HT1080 (cell line): ENCODE results near the gene TRIM24. TPM values are rescaled to one million over a fixed set of nuclear protein-coding genes. Genes with fewer than 3 reads are reported as not detected.
"Not testable (repeated sequence)": the region's sequence is repeated elsewhere in the genome, so short reads cannot be mapped to it uniquely, and the experiment has no call there.

Source experiments
- DNase-seq: peaks from one replicate; pipeline ENCODE4 v3.0.0-alpha.2; 2015; ENCODE audit warnings: low read depth
- total RNA-seq: library from RNA; depleted of rRNA; stranded (reverse); fragments of >200 nt; shearing (Covaris generic); gene quantifications from 2 replicates; pipeline ENCODE4 v1.2.3, GENCODE V29; 2014

TRIM24 gene
- total RNA-seq, 1 experiment from 2014 or later = 18.9 TPM

DNA sequence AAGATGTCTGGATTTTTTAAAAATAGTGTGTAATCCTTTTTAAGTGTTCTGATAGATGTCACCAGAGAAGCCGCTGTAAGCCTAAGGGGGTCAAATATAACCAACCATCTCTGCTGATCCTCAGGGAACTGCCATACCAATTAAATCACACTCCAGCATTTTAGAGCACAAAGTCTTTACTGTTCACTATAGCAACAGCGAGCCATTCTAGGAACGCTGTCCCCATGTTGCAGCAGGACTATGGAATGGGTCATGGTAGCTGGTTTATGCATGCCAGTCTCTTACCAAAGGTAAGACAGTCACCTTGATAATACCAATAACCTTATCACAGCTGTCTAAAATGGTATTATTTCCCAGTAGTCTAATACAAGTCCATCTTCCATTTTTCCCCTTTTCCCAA lies 33.5 kb downstream of the TRIM24 start:
- DNase-seq = no peak

DNA sequence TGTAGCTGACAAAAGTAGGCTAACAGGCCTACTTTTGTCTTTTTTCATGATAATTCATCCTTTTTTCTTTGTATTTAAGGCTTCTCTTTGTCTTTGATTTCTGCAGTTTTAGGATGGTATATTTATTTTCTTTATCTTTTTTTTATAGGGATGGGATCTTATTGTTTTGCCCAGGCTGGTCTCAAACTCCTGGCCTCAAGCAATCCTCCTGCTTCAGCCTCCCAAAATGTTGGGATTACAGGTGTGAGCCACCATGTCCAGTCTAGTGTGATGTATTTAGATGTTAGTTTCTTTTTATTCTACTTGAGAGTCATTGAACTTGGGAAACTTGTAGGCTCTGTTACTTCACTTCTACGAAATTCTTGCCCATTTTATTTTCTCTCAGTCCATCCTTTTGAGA lies 35.4 kb downstream of the TRIM24 start:
- DNase-seq = no peak

DNA sequence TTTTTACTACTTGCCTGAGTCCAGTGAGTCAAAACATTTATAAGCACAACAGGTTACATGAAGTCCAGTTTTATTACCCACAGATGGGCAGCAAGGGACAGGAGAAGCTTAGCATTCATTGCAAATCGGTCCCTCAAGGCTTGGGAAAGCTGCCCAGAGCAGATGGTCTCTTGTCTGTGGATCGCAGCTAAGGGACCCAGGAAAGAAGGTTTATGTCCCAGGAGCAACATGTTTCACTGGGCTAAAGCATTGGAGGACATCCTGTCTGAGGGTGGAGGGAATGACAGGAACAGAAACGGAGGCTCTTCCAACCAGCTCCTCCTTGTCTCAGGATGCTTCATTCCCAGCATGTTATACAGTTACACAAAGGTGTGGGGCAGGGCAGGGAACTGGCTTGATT lies 39.3 kb downstream of the TRIM24 start:
- no peak for DNase-seq

DNA sequence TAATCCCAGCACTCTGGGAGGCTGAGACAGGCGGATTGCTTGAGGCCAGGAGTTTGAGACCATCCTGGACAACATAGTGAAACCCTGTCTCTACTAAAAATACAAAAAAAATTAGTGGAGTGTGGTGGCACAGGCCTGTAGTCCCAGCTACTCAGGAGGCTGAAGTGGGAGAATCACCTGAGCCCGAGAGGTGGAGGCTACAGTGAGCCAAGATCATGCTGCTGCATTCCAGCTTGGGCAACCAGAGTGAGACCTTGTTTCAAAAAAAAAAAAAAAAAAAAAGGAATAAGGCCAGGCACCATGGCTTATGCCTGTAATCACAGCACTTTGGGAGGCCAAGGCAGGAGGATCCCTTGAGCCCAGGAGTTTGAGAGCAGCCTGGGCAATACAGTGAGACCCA lies 40.2 kb downstream of the TRIM24 start:
- DNase-seq = not testable (repeated sequence)

DNA sequence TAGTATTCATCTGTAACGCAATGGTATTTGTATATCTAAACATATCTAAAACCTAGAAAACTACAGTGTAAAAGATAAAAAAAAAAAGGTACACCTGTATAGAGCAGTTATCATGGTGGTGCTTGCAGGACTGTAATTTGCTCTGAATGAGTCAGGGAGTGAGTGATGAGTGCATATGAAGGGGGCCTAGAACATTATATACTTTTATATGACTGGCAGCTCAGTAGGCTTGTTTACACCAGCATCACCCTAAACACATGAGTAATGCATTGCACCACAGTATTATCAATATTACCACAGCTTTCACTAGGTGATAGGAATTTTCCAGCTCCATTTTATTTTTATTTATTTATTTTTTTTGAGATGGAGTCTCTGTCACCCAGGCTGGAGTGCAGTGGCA lies 40.8 kb downstream of the TRIM24 start:
- DNase-seq = no peak

DNA sequence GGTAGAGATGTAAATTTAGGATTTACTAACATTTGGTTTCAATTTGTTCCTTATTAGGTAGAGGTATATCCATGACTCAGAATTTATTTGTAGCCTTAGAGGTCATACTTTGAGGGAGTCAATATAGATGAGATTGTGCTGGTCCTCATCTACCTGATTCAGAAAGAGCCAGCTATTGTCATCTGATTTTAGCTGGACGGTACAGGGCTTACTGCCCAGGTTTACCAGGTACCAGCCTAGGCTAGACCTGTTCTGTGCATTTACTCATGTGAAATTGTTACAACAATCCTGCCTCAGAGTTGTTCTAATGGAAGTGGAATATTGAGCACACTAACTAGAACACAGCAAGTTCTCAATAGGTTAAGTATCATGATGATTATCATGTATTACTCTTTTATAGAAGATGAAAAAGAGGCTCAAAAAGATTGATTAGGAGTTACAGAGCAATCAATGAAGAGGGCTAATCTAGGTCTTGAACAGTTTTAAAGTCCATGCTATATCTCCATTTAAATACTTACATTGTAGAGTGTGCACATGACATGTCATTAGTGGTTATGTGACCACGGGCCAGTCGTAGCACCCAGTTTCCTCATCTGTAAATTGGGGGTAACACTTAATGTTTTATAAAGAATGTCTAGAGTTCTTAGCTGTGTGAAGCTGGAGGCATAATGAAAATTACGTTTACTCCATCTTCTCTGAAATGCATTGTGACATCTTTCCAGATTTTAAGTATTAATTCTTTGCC lies 42.1 kb downstream of the TRIM24 start:
- no peak for DNase-seq

DNA sequence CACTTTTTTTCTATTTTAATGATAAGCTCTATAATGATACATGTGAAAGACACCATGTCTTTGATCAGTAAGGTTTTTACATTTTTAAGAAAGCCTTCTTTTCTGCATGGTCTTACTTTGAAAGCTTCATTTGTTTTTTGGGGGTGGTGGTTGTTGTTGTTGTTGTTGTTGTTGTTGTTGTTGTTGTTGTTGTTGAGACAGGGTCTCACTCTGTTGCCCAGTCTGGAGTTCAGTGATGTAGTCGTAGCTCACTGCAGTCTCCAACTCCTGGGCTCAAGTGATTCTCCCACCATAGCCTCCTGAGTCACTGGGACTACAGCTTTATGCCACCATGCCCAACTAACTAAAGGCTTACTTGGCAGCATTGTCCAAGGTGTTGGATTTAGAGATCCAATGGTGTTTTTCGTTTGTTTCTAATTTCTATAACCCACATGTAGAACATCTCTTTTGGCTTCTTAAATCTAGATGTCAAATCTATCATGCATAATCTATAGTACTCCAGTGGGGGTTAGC lies 45.4 kb downstream of the TRIM24 start:
- DNase-seq = no peak

DNA sequence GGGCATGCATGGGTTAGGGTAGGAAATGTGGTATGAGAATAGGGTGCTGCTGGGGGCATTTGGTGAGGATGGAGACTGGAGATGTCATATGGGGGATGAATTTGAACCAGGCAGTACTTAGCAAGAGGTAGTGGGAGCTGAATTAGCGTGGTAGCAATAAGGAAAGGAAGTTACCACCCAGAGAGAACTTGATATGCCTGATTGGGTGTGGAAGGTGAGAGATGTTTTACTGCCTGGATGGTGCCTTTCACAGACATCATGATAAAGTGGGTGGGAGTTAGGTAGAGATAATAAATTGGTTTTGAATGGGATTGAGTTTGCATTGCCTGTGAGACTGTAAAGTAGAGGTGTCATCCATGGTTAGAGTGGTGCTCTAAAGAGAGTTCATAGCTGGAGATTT lies 46.7 kb downstream of the TRIM24 start:
- no peak for DNase-seq

DNA sequence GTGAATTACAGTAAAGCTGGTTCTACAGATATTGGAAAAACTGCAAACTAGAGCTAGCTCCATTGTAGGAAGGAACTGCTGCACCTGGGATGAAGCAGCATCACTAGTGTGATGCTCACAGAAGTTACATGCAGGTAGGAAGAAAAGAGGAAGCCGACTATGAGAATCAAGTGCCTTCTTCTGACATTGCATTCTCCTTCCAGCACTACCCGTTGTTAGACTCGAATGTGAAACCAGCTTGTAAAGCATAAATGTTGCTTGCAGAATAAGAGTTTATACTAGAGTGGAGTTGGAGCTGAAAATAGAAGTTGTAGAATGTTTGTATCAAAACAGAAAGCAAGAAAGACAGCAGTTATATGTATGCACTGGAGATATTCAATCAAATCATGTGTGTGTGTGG lies 49.9 kb downstream of the TRIM24 start:
- no peak for DNase-seq

DNA sequence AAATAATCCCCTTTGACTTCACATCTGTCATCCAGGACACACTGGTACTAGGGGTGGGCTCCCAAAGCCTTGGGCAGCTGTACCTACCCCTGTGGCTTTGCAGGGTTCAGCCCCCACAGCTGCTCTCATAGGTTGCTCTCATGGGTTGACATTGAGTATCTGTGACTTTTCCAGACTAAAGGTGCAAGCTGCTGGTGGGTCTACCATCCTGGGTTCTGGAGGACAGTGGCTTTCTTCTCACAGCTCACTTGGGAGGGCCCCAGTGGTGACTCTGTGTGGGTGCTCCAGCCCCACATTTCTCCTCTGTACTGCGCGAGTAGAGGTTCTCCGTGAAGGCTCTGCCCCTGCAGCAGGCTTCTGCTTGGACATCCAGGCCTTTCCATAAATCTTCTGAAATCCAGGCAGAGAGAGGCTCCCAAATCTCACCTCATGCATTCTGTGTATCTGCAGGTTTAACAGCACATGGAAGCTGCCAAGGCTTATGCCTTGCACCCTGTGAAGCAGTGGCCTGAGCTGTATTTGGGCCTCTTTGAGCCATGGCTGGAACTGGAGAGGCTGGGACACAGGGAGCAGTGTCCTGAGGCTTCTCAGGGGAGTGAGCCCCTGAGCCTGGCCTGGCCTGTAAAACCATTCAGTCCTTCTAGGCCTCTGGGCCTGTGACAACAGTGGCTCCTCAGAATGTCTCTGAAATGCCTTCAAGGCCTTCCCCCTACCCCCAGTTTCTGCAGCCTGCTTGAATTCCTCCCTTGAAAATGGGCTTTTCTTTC lies 52.2 kb downstream of the TRIM24 start:
- no peak for DNase-seq

DNA sequence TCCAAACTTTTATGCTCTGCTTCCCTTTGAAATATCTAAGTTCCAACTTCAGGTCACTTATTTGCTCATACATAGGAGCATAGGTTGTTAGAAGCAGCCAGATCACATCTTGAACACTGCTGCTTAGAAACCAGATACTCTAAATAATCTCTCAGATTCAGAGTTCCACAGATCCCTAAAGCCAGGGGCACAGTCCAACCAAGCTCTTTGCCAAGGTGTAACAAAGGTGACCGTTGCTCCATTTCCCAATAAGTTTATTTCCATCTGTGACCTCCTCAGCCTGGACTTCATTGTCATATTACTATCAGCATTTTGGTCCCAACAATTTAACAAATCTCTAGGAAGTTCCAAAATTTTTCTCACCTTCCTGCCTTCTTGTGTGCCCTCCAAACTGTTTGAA lies 52.8 kb downstream of the TRIM24 start:
- no peak for DNase-seq

DNA sequence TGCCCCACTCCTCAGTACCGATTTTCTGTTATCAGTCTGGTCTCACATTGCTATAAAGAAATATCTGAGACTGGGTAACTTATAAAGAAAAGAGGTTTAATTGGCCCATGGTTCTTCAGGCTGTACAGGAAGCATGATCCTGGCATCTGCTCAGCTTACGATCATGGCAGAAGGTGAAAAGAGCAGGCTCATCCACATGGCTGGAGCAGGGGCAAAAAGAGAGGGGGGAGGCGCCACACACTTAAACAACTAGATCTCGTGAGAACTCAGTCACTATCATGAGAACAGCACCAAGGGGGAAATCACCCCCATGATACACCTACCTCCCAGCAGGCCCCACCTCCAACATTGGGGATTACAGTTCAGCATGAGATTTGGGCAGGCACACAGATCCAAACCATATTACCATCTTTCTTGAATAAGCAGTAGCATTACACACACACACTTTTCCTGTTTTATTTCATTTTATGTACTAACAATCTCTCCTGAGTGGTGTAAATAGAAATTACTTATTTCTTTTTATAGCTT lies 53.3 kb downstream of the TRIM24 start:
- no peak for DNase-seq

DNA sequence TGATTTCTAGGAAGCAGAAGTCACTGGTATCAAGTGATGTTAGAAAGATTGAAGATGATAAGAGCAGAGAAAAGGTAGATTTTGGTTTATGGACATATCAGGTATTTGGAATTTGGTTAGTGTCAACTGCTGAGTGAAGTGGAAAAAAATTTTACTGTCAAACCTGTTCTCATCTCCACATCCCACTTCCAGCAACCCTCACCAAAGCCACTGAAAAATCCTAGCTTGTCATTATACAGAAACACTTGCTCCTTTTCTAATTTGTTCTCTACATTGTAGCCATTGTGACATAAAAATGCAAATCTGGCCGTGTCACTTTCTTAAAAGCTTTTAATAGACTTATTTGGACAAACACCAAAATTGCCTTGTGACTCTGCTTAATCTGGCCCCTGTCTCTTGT lies 54.0 kb downstream of the TRIM24 start:
- no peak for DNase-seq

DNA sequence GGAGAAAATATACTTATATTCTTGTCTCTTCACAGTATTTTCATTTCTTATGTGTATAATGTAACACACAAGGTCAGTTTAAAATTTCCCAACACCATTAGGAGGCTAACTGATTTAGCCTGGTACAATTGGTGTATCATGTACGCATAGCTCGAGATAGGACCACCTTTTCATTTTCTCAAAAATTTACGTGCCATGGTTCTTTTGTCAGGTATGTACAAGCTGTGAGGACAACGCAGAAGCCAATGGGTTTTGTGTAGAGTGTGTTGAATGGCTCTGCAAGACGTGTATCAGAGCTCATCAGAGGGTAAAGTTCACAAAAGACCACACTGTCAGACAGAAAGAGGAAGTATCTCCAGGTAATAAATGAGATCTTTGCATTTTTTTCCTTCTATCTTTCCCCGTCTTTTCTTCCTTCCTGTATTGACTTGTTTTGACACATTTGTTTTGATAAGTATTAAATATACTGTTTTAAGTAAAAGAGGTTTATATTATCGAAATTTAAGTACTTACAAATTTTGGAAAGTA lies 55.0 kb downstream of the TRIM24 start:
- no peak for DNase-seq

DNA sequence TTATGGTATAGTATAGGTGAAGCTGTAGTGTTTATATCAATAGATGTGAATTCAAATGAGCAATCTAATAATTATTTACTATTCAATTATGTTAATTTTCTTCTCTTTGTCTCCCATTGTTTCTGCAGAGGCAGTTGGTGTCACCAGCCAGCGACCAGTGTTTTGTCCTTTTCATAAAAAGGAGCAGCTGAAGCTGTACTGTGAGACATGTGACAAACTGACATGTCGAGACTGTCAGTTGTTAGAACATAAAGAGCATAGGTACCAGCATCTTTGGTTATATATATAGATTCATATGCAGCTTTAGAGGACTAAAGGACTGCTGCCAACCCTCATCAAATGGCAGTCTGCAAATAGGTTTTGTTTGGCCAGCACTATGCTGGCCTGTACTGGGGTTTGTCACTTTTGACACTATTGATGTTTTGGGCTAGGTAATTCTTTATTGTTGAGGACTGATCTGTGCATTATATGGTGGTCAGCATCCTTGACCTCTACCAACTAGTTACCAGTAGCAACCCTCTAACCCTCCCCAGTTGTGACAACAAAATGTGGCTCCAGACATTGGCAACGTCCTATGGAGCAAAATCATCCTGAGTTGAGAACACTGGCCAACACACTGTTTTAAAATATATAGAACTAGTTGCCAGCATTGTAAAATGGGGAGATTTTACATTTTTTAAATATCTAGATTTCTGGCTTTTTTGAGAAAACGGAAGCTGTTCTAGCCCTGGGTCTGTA lies 59.2 kb downstream of the TRIM24 start:
- DNase-seq = no peak

DNA sequence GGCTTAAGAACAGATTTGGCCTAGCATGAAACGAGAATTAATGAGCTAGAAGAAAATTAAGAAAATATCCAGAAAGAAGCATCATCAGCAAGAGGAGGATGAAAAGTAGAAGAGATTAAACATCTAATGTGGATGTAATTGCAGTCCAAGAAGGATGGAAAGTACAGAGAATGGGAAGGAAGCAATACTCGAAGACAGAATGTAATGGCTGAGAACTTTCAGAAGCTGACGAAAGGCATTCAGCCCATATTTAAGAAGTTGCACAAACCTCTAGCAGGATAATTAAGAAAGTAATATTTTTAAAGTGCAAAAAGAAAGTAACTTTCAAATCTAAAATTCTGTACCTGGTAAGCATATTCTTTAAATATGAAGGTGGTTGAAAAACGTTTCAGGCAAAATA lies 60.7 kb downstream of the TRIM24 start:
- DNase-seq = no peak

DNA sequence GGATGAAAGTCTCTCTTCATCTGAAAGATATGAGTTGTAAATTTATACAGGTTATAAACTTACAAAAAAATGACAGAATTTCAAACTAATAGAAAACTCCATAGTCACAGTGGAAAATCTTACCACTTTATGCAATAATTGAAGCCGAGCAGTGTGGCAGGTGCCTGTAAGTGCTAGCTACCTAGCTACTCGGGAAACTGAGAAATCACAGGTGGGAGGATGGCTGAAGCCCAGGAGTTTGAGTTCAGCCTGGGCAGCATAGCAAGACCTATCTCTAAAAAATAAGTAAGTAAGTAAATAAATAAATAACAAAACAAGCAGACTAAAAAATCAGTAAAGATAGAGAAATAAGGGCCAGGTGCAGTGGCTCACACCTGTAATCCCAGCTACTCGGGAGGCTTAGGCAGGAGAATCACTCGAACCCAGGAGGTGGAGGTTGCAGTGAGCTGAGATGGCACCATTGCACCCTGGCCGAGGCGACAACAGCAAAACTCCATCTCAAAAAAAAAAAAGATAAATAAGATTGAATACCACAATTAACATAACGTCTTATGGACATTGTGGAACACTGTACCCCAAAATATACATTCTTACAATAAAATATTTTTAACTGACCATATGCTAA lies 61.9 kb downstream of the TRIM24 start:
- no peak for DNase-seq

DNA sequence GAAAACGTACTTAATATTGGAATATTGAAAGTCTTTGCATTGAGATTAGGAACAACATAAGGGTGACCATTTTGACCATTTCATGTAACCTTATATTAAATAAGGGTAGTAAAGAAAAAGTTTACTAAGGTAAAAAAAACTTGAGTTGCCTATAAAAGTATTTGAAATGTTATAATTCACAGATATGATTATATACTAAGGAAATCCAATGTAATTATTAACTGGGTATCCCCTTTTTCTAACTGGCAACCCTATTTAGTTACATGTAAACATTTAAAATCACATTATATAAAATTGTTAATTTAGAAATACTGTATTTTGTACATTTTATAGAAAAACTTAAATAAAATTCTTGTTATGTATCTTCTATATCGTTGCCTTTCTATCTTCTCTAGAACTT lies 64.2 kb downstream of the TRIM24 start:
- no peak for DNase-seq

DNA sequence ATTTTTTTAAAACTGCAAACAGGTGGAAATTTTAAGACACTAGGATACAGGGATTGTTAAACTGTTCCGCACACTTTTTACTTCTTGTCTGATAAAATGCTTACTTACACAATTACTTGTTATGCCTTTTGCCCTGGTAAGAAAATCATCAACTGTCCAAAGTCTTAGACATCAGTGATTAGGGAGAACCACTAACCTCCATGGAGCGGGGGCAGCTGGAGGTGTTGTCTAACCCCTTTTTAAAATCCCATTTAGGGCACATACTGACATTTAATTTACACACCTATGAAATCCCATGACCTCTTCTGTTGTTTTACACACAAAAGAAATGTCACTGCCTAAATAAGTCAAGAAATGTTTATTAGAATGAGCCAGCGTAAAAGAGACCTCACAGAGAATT lies 65.7 kb downstream of the TRIM24 start:
- DNase-seq = no peak

DNA sequence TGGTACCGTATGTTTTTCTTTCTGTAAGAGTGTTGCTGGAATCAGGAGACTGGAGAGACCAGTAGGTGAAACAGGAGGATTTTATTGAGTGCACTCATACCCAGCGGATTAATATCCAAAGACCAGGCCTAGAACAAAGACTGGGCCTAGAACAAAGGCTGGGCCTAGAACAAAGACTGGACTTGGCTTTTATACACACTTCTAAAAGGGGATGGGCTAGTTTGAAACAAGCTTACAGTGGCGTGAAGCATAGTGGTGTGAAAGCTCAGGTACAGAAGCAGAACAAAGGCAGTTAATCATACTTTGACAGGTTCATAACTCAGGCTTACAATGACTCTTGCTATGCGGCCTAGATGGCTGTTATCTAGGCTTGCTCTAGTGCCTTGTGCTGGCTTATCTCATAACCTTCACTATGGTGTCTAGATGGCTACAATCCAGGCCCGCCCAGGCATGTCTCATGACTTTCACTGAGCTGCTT lies 67.7 kb downstream of the TRIM24 start:
- DNase-seq = no peak

DNA sequence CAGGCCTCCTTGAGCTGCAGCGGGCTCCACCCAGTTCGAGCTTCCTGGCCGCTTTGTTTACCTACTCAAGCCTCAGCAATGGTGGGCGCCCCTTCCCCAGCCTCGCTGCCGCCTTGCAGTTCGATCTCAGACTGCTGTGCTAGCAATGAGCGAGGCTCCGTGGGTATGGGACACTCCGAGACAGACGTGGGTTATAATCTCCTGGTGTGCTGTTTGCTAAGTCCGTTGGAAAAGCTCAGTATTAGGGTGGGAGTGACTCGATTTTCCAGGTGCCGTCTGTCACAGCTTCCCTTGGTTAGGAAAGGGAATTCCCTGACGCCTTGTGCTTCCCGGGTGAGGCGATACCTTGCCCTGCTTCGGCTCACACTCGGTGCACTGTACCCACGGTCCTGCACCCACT lies 76.8 kb downstream of the TRIM24 start:
- DNase-seq = not testable (repeated sequence)
